HCT116 (cell line): ENCODE results near the gene SOCS7.

Source experiments
- CBX3 ChIP-seq: IDR thresholded peaks from 2 replicates; pipeline ENCODE4 v1.6.1; 2012; ENCODE audit warnings: low read depth
- CEBPB ChIP-seq: IDR thresholded peaks from 2 replicates; pipeline ENCODE4 v1.6.1; 2012; ENCODE audit warnings: low read depth
- CTCF ChIP-seq, 3 experiments: fragments of 200-600 bp in 1 of 3; sonication (generic) in 1 of 3; IDR thresholded peaks in 2 of 3; conservative IDR thresholded peaks in 1 of 3; 2 replicates each; pipeline ENCODE4 v1.5.1; 2012 to 2017; ENCODE audit warnings: low read depth in 2 of 3, low read length in 2 of 3, antibody characterized with exemption in 1 of 3, borderline replicate concordance in 1 of 3, control low read depth in 1 of 3, mild to moderate bottlenecking in 1 of 3, mixed read lengths in 1 of 3, mixed run types in 1 of 3, moderate library complexity in 1 of 3; ENCODE audit not compliant: insufficient read depth in 1 of 3
- POLR2A ChIP-seq: IDR thresholded peaks from 2 replicates; pipeline ENCODE4 v1.7.0; 2011; ENCODE audit warnings: borderline replicate concordance; ENCODE audit not compliant: insufficient read depth, insufficient read length; ENCODE audit errors: extremely low read depth
- POLR2AphosphoS5 ChIP-seq: IDR thresholded peaks from 2 replicates; pipeline ENCODE4 v1.6.1; 2011; ENCODE audit warnings: mild to moderate bottlenecking, low read depth, low read length, moderate library complexity
- RAD21 ChIP-seq: IDR thresholded peaks from 2 replicates; pipeline ENCODE4 v1.6.1; 2012; ENCODE audit warnings: low read depth, mild to moderate bottlenecking
- TCF7L2 ChIP-seq: IDR thresholded peaks from 2 replicates; pipeline ENCODE4 v1.7.0; 2011; ENCODE audit warnings: borderline replicate concordance, inconsistent platforms; ENCODE audit not compliant: insufficient read depth, insufficient read length; ENCODE audit errors: extremely low read depth
- ZNF274 ChIP-seq: fragments of 200-500 bp; sonication (Bioruptor generic); IDR thresholded peaks from 2 replicates; pipeline ENCODE4 v1.6.1; 2014; ENCODE audit warnings: mild to moderate bottlenecking, low read depth, low read length, inconsistent platforms

- TF ChIP-seq CBX3 (no peak), CEBPB (no peak), POLR2AphosphoS5 (no peak), CTCF (IDR thresholded peaks at IDR 0.05 in 2 of 3, conservative IDR thresholded peaks at IDR 0.05 in 1 of 3; ENCODE audit: borderline replicate concordance in 1 of 3, insufficient read depth in 1 of 3, low read depth in 2 of 3, low read length in 2 of 3) (no peak), TCF7L2 (no peak), RAD21 (no peak), POLR2A (no peak), ZNF274 (no peak)
These were observed 67.9 kb downstream of the SOCS7 start for GRCh38 chr17:38419508-38419981.
